Measurements from ENCODE around the gene MYO1B.

Gene MYO1B

GRCh38 chr2:191264647-191265081, 19.5 kb downstream of the MYO1B start:
- no peak for DNase-seq

- no peak for DNase-seq
Measured at GRCh38 chr2:191265311-191266170, 20.3 kb downstream of the MYO1B start.

GRCh38 chr2:191266201-191266600, 21.0 kb downstream of the MYO1B start:
- DNase-seq: no peak

GRCh38 chr2:191268596-191268995, 23.4 kb downstream of the MYO1B start:
- DNase-seq: no peak

- no peak for DNase-seq
Measured at GRCh38 chr2:191270306-191271161, 25.3 kb downstream of the MYO1B start.

GRCh38 chr2:191272064-191272463, 26.9 kb downstream of the MYO1B start:
- DNase-seq: no peak

- no peak for DNase-seq
Measured at GRCh38 chr2:191274413-191274815, 29.2 kb downstream of the MYO1B start.

GRCh38 chr2:191276792-191277465, 31.7 kb downstream of the MYO1B start:
- DNase-seq: no peak

GRCh38 chr2:191280290-191280689, 35.1 kb downstream of the MYO1B start:
- DNase-seq: no peak

- DNase-seq: no peak
Measured at GRCh38 chr2:191280834-191281756, 35.9 kb downstream of the MYO1B start.

GRCh38 chr2:191285252-191285651, 40.0 kb downstream of the MYO1B start:
- DNase-seq: no peak

- no peak for DNase-seq
Measured at GRCh38 chr2:191287820-191288219, 42.6 kb downstream of the MYO1B start.

- DNase-seq: no peak
Measured at GRCh38 chr2:191289049-191289448, 43.8 kb downstream of the MYO1B start.

GRCh38 chr2:191291471-191291870, 46.3 kb downstream of the MYO1B start:
- no peak for DNase-seq

- no peak for DNase-seq
Measured at GRCh38 chr2:191292869-191293268, 47.7 kb downstream of the MYO1B start.

GRCh38 chr2:191295088-191295487, 49.9 kb downstream of the MYO1B start:
- no peak for DNase-seq

GRCh38 chr2:191296083-191297006, 51.1 kb downstream of the MYO1B start:
- DNase-seq: no peak

GRCh38 chr2:191297033-191297432, 51.8 kb downstream of the MYO1B start:
- no peak for DNase-seq

GRCh38 chr2:191298306-191298705, 53.1 kb downstream of the MYO1B start:
- no peak for DNase-seq

GRCh38 chr2:191299010-191299409, 53.8 kb downstream of the MYO1B start:
- no peak for DNase-seq

- no peak for DNase-seq
Measured at GRCh38 chr2:191299866-191300265, 54.7 kb downstream of the MYO1B start.

Measured in T-helper 1 cell (primary cell).